ENCODE data around the gene CNPPD1. TPM values are rescaled to one million over a fixed set of nuclear protein-coding genes. Genes with fewer than 3 reads are reported as not detected.
A peak's percentile ranks its signal among the peaks of the same experiment; 100 is the strongest.

CNPPD1 gene
- total RNA-seq, 1 donor from 2014 or later, result 37.8 TPM

DNA sequence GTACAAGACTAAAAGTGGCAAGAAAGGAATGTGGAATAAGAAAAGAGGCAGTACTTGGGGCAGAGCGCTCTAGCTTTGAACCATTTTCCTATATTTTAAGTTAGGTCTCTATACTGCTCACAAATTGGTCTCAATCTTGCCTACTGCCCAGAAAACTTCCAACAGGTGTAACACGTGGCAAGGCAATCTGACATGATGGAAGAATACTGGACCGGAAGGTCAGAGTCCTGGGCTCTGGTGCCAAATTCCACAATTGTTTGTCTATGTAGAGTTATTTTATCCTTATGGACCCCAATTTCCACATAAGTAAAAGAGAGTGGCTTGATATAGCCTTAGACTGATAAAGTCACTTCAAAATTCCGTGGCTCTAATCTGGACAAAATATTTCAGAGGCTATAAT is 45.0 kb downstream of the CNPPD1 start:
- no peaks in the 10 kb centered on the region for H3K9me3 Mint-ChIP-seq
- TF ChIP-seq, protein P1, sequence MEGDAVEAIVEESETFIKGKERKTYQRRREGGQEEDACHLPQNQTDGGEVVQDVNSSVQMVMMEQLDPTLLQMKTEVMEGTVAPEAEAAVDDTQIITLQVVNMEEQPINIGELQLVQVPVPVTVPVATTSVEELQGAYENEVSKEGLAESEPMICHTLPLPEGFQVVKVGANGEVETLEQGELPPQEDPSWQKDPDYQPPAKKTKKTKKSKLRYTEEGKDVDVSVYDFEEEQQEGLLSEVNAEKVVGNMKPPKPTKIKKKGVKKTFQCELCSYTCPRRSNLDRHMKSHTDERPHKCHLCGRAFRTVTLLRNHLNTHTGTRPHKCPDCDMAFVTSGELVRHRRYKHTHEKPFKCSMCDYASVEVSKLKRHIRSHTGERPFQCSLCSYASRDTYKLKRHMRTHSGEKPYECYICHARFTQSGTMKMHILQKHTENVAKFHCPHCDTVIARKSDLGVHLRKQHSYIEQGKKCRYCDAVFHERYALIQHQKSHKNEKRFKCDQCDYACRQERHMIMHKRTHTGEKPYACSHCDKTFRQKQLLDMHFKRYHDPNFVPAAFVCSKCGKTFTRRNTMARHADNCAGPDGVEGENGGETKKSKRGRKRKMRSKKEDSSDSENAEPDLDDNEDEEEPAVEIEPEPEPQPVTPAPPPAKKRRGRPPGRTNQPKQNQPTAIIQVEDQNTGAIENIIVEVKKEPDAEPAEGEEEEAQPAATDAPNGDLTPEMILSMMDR (conservative IDR thresholded peaks at IDR 0.05), result no peak
- H3K27ac Mint-ChIP-seq, result no peak overlapping the region
- peaks cover 7% of the 10 kb centered on the region for H3K4me1 Mint-ChIP-seq (ENCODE audit: unreplicated experiment)
- H3K36me3 Mint-ChIP-seq, result peaks cover 8% of the 10 kb centered on the region
- H3K4me3 Mint-ChIP-seq, result no peak overlapping the region
- no peak for DNase-seq (ENCODE audit: extremely low spot score, unreplicated experiment)
- H3K27me3 Mint-ChIP-seq, result no peaks in the 10 kb centered on the region

DNA sequence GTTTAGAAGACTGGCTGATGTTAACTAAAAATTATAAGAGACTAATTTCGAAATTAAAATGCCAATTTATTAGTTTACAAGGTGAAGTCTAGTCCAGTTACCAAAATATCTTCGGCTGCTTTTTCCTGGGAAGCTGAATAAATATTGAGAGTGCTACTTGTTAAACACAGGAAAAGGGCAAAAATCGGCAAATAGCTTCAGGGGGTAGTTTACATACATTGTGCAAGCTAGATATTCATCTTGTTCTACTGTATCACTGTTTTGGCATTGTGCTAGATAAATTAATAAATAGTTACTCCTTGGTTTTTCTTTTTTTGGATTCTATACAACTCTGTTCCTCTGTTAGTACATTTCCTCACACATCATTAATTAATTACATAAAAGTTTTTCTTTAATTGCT is 45.4 kb downstream of the CNPPD1 start:
- H3K4me1 Mint-ChIP-seq (ENCODE audit: unreplicated experiment), result peaks cover 12% of the 10 kb centered on the region
- no peak for DNase-seq (ENCODE audit: extremely low spot score, unreplicated experiment)
- TF ChIP-seq, protein P1 (conservative IDR thresholded peaks at IDR 0.05), result no peak
- no peaks in the 10 kb centered on the region for H3K27me3 Mint-ChIP-seq
- no peak overlapping the region for H3K27ac Mint-ChIP-seq
- H3K36me3 Mint-ChIP-seq, result peaks cover 12% of the 10 kb centered on the region
- H3K9me3 Mint-ChIP-seq, result no peaks in the 10 kb centered on the region
- H3K4me3 Mint-ChIP-seq, result no peak overlapping the region

DNA sequence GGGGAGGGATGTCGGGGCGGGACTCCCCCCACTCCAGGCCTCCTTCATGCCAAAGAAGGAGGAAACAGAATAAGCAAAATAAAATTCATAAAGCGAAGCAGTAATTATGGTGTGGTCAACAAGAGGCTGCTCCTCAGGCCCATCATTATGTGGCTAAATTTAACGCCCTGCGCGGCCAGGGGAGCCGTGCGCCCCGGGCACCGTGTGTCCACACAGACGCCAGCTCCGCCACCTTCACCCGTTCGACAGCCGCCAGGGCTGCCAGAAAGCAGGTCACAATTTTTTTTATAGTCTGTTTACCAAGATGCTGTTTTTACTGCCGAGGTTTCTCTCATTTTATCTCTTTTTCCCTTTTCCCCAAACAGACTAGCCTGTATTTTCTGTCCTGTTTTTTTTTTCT is 47.1 kb downstream of the CNPPD1 start:
- H3K4me1 Mint-ChIP-seq (ENCODE audit: unreplicated experiment), result peaks cover 17% of the 10 kb centered on the region

DNA sequence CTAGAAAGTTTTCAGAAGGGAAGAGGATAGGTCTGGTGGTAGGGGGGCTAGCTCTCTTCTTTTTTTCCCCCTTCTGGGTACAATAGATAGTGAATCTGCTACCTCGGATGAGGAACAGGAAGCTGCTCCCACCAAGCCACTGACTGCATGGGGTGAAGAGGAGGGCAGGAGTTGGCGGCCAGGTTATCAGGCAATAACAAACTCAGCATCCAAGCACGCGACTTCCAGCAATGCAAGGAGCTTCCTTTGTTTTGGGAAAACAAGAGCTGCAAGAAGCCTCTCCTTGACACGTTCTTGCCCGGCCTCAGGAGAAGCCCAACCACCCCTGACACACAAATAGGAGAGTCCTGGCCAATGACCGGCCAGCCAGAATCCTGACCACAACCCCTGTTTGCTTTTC is 48.3 kb downstream of the CNPPD1 start:
- TF ChIP-seq, protein P1 (conservative IDR thresholded peaks at IDR 0.05), result no peak
- H3K4me3 Mint-ChIP-seq, result no peak overlapping the region
- DNase-seq (ENCODE audit: extremely low spot score, unreplicated experiment), result no peak
- H3K4me1 Mint-ChIP-seq (ENCODE audit: unreplicated experiment), result peaks cover 17% of the 10 kb centered on the region
- no peaks in the 10 kb centered on the region for H3K27me3 Mint-ChIP-seq
- H3K36me3 Mint-ChIP-seq, result peaks cover 10% of the 10 kb centered on the region
- no peaks in the 10 kb centered on the region for H3K9me3 Mint-ChIP-seq
- no peak overlapping the region for H3K27ac Mint-ChIP-seq

More for the DNA sequence above, 47.1 kb downstream of the CNPPD1 start:
- no peak for DNase-seq (ENCODE audit: extremely low spot score, unreplicated experiment)
- Mint-ChIP-seq H3K4me3 (no peak overlapping the region), H3K9me3 (no peaks in the 10 kb centered on the region), H3K27ac (no peak overlapping the region), H3K27me3 (no peaks in the 10 kb centered on the region), H3K36me3 (peaks cover 13% of the 10 kb centered on the region)
- TF ChIP-seq, protein P1 (conservative IDR thresholded peaks at IDR 0.05), result no peak

DNA sequence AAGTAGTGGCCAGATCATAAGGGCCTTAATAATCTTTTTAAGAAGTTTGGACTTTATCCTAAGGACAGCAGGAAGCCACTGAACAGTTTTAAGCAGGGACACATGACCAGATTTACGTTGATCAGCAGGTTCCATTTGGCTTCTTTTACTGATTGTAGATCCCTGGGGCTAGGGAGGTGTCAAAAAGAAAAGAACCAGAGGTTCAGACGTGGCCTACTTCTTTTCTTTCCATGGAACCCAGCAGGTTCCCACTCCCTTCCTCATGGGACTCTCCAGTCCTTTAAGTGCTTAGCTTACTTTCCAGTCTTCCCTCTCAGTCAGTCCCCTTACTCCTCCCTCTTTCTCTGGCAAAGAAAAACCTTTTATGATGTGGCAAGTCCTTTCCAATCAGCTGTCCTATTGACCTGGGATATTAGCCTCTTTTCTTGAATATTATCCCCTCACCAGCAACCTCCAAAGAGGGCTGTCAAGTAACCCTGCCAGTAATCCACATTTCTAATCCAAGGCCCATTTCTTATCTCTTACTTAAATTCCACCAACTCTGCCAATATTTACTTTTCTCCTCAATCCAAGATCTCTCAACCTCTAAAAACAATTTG is 49.6 kb downstream of the CNPPD1 start:
- Mint-ChIP-seq H3K27ac (peak overlapping the region; percentile 30), H3K4me3 (no peak overlapping the region), H3K36me3 (peaks cover 10% of the 10 kb centered on the region), H3K4me1 (ENCODE audit: unreplicated experiment) (peaks cover 17% of the 10 kb centered on the region), H3K27me3 (no peaks in the 10 kb centered on the region), H3K9me3 (no peaks in the 10 kb centered on the region)
- DNase-seq (ENCODE audit: extremely low spot score, unreplicated experiment), result no peak
- TF ChIP-seq, protein P1 (conservative IDR thresholded peaks at IDR 0.05), result no peak
